NT2/D1 (cell line): ENCODE data around the gene PHACTR3.

Experiments used
- SUZ12 ChIP-seq: IDR thresholded peaks from 2 replicates; pipeline ENCODE4 v1.6.1; 2011; ENCODE audit not compliant: insufficient read length, insufficient read depth; ENCODE audit errors: extremely low read depth
- YY1 ChIP-seq: IDR thresholded peaks from 2 replicates; pipeline ENCODE4 v1.6.1; 2011; ENCODE audit not compliant: insufficient read length, insufficient read depth
- ZNF274 ChIP-seq: IDR thresholded peaks from 2 replicates; pipeline ENCODE4 v1.6.1; 2011; ENCODE audit warnings: mild to moderate bottlenecking, low read depth, low read length

GRCh38 chr20:59682603-59683002 is 78.3 kb downstream of the PHACTR3 start:
- TF ChIP-seq ZNF274 (no peak), YY1 (no peak), SUZ12 (no peak)
